ENCODE data around the gene ARHGEF19.

The ARHGEF19 gene

GRCh38 chr1:16254263-16254928, 41.9 kb upstream of the ARHGEF19 start:
- no peak for DNase-seq (ENCODE audit: low spot score)
- in situ Hi-C loops (cut with MboI; ENCODE audit: low sequenced_read_pairs, unreplicated experiment): no loop called here
- TF ChIP-seq CTCF (IDR thresholded peaks at IDR 0.05; ENCODE audit: borderline replicate concordance, control extremely low read depth, extremely low read depth, insufficient read depth, missing control alignments): no peak

GRCh38 chr1:16253332-16253922, 41.0 kb upstream of the ARHGEF19 start:
- DNase-seq (ENCODE audit: low spot score): no peak
- in situ Hi-C loops (cut with MboI; ENCODE audit: low sequenced_read_pairs, unreplicated experiment): no loop called here
- TF ChIP-seq CTCF (IDR thresholded peaks at IDR 0.05; ENCODE audit: borderline replicate concordance, control extremely low read depth, extremely low read depth, insufficient read depth, missing control alignments): no peak

GRCh38 chr1:16252912-16253311, 40.5 kb upstream of the ARHGEF19 start:
- no peak for DNase-seq (ENCODE audit: low spot score)
- no peak for TF ChIP-seq CTCF (IDR thresholded peaks at IDR 0.05; ENCODE audit: borderline replicate concordance, control extremely low read depth, extremely low read depth, insufficient read depth, missing control alignments)
- in situ Hi-C loops (cut with MboI; ENCODE audit: low sequenced_read_pairs, unreplicated experiment): no loop called here

- TF ChIP-seq CTCF (IDR thresholded peaks at IDR 0.05; ENCODE audit: borderline replicate concordance, control extremely low read depth, extremely low read depth, insufficient read depth, missing control alignments): no peak
- DNase-seq (ENCODE audit: low spot score): no peak
- in situ Hi-C loops (cut with MboI; ENCODE audit: low sequenced_read_pairs, unreplicated experiment): no loop called here
Observed at GRCh38 chr1:16251381-16251780, 38.9 kb upstream of the ARHGEF19 start.

- no peak for DNase-seq (ENCODE audit: low spot score)
Observed at GRCh38 chr1:16250524-16251251, 38.2 kb upstream of the ARHGEF19 start.

More at GRCh38 chr1:16250524-16251251, 38.2 kb upstream of the ARHGEF19 start:
- no peak for TF ChIP-seq CTCF (IDR thresholded peaks at IDR 0.05; ENCODE audit: borderline replicate concordance, control extremely low read depth, extremely low read depth, insufficient read depth, missing control alignments)
- in situ Hi-C loops (cut with MboI; ENCODE audit: low sequenced_read_pairs, unreplicated experiment): no loop called here

All from GM13976 (cell line).